Breast epithelium (tissue), 3 donors: Measurements from ENCODE around the gene MRPL21.

Experiments
- POLR2A ChIP-seq: fragments of 450-650 bp; IDR thresholded peaks from one replicate; pipeline ENCODE4 v1.6.1; 2016; ENCODE audit warnings: antibody characterized with exemption, mild to moderate bottlenecking, moderate library complexity
- TF ChIP-seq, protein P1 (sequence below), 3 donors: fragments of 450-650 bp; IDR thresholded peaks; one replicate each; pipeline ENCODE4 v1.5.1; 2016 to 2017; ENCODE audit warnings: antibody characterized with exemption in 3 of 3, mild to moderate bottlenecking in 3 of 3, moderate library complexity in 3 of 3

DNA sequence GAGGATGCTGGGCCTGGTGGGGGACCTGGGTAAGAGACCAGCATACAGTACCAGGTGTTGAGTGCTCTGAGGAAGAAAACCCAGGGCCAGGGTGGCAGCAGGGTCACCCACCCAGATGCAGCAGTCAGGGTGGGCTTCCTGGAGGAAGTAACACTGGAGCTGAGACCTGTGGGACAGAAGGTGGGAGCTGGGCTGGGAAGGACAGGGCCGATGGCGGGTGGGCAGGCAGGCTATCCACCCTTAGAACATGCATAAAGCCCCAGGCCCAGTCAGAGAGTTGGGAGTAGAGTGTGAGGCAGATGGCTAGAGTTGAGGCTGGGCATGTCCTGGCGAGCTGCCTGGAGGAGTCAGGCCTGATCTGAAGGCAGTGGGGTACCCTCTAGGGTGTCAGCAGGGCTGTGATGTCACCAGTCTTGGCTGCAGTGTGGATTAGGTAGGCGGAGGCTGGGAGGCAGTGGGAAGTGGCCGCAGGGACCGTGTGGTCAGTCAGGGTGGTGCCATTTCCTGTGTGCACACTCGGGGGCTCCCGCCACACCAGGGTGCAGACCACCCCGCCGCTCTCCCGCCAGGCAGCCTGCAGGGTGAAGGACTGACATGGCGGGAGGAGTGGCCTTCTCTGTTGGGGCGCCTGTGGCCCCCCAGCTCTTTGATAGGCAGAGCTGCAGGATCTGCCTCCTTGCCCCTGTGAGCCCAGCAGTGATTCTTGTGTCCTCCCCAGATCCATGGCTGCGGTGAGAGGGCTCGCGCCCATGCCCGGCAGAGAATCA is 35.4 kb upstream of the MRPL21 start:
- no peak for TF ChIP-seq POLR2A
- TF ChIP-seq, protein P1, sequence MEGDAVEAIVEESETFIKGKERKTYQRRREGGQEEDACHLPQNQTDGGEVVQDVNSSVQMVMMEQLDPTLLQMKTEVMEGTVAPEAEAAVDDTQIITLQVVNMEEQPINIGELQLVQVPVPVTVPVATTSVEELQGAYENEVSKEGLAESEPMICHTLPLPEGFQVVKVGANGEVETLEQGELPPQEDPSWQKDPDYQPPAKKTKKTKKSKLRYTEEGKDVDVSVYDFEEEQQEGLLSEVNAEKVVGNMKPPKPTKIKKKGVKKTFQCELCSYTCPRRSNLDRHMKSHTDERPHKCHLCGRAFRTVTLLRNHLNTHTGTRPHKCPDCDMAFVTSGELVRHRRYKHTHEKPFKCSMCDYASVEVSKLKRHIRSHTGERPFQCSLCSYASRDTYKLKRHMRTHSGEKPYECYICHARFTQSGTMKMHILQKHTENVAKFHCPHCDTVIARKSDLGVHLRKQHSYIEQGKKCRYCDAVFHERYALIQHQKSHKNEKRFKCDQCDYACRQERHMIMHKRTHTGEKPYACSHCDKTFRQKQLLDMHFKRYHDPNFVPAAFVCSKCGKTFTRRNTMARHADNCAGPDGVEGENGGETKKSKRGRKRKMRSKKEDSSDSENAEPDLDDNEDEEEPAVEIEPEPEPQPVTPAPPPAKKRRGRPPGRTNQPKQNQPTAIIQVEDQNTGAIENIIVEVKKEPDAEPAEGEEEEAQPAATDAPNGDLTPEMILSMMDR (IDR thresholded peaks at IDR 0.05), result no peak
